GM12878 (cell line): ENCODE measurements around the gene CHURC1. TPM values are rescaled to one million over a fixed set of nuclear protein-coding genes. Genes with fewer than 3 reads are reported as not detected.

ENCODE experiments used
- ATAC-seq: fragments of 200-7000 bp; cut with Tn5 transposase; 3 replicates; pipeline ENCODE4 v1.9.1; 2020; ENCODE audit warnings: mild to moderate bottlenecking, moderate library complexity
- BruUV-seq: library from RNA; stranded (reverse); fragments of 400-500 nt; replicated peaks from 2 replicates; lab custom pipeline; 2021; lab: Mats Ljungman, UMichigan
- CTCF ChIA-PET: fragments of 300-600 bp; sonication (Branson Sonifier 250); formaldehyde crosslinking; extraction: SDS; loops from one replicate; lab custom pipeline; 2021; ENCODE audit warnings: inconsistent platforms; lab: Yijun Ruan, JAX
- POLR2A ChIA-PET: fragments of 350-600 bp; formaldehyde crosslinking; extraction: SDS; loops from one replicate; lab custom pipeline; 2021; ENCODE audit warnings: inconsistent platforms; lab: Charles Lee
- RAD21 ChIA-PET: fragments of 300-600 bp; sonication (Branson Sonifier 250); formaldehyde crosslinking; loops from one replicate; lab custom pipeline; 2023; ENCODE audit warnings: antibody characterized with exemption; ENCODE audit not compliant: unreplicated experiment; lab: Charles Lee
- SMC1A ChIA-PET: fragments of 300-600 bp; sonication (Branson Sonifier 250); formaldehyde crosslinking; loops from one replicate; lab custom pipeline; 2023; ENCODE audit not compliant: unreplicated experiment, uncharacterized antibody; lab: Charles Lee
- DNase-seq: peaks from one replicate; pipeline ENCODE4 v3.0.0-alpha.2; 2011; ENCODE audit warnings: low read depth, low spot score
- FAIRE-seq: peaks from 3 replicates; lab custom pipeline; 2011; peaks lifted over from hg19 to GRCh38; lab: Jason Lieb, UNC
- H2AFZ ChIP-seq: 2 replicates; pipeline ENCODE4 v1.6.0; 2011; ENCODE audit warnings: low read depth, low read length, control low read depth; ENCODE audit not compliant: control insufficient read depth
- H3K27ac ChIP-seq: 2 replicates; pipeline ENCODE4 v1.5.1; 2011; ENCODE audit warnings: control low read depth; ENCODE audit not compliant: control insufficient read depth, insufficient read depth
- H3K27me3 ChIP-seq, 2 experiments: replicated peaks in 1 of 2; 2 replicates each; pipeline versions ENCODE4 v1.6.0 to v1.6.1; 2011; ENCODE audit warnings: low read length in 1 of 2; ENCODE audit not compliant: control insufficient read depth in 2 of 2, insufficient read depth in 2 of 2
- H3K36me3 ChIP-seq, 2 experiments: 2 replicates each; pipeline ENCODE4 v1.5.1; 2011; ENCODE audit warnings: low read length in 1 of 2; ENCODE audit not compliant: control insufficient read depth in 2 of 2, insufficient read depth in 2 of 2
- H3K4me1 ChIP-seq: 2 replicates; pipeline ENCODE4 v1.6.1; 2011; ENCODE audit warnings: mild to moderate bottlenecking, low read length, moderate library complexity, mixed read lengths; ENCODE audit not compliant: control insufficient read depth, insufficient read depth
- H3K4me2 ChIP-seq: 2 replicates; pipeline ENCODE4 v1.6.0; 2011; ENCODE audit warnings: control low read depth; ENCODE audit not compliant: control insufficient read depth, insufficient read depth
- H3K4me3 ChIP-seq: fragments of 200-600 bp; sonication (generic); 2 replicates; pipeline ENCODE4 v1.5.1; 2016
- H3K79me2 ChIP-seq: 2 replicates; pipeline ENCODE4 v1.6.0; 2011; ENCODE audit warnings: low read length; ENCODE audit not compliant: control insufficient read depth, insufficient read depth
- H3K9ac ChIP-seq: 2 replicates; pipeline ENCODE4 v1.8.0; 2011; ENCODE audit warnings: low read length, control low read depth, mixed read lengths; ENCODE audit not compliant: control insufficient read depth, insufficient read depth
- H3K9me3 ChIP-seq: replicated peaks from 3 replicates; pipeline ENCODE4 v1.5.1; 2011; ENCODE audit warnings: mild to moderate bottlenecking, low read length; ENCODE audit not compliant: control insufficient read depth, insufficient read depth
- H4K20me1 ChIP-seq: 2 replicates; pipeline ENCODE4 v1.6.0; 2011; ENCODE audit not compliant: control insufficient read depth, insufficient read depth
- BHLHE40 ChIP-seq, 2 experiments: fragments of 450-650 bp in 1 of 2; IDR thresholded peaks; 2 replicates each; pipeline ENCODE4 v1.6.1; 2011 to 2017; ENCODE audit warnings: low read depth in 2 of 2, borderline replicate concordance in 1 of 2, improper control_type of control experiment in 1 of 2, low read length in 1 of 2, mild to moderate bottlenecking in 1 of 2
- SMAD1 ChIP-seq: fragments of 450-650 bp; IDR thresholded peaks from 2 replicates; pipeline ENCODE4 v1.6.1; 2018; ENCODE audit warnings: mild to moderate bottlenecking, low read depth; ENCODE audit not compliant: partially characterized antibody
- ZNF217 ChIP-seq: fragments of 450-650 bp; IDR thresholded peaks from 2 replicates; pipeline ENCODE4 v1.6.1; 2017; ENCODE audit warnings: antibody characterized with exemption, mild to moderate bottlenecking
- WGBS: methylation state at CpG from one replicate; pipeline ENCODE4 v1.1.6; 2016; ENCODE audit warnings: low lambda C conversion rate; ENCODE audit not compliant: insufficient replicate concordance, insufficient coverage; ENCODE audit errors: missing lambda C conversion rate; 5-methylcytosine and 5-hydroxymethylcytosine counted together
- in situ Hi-C: fragments of 300-500 bp; cut with MboI; formaldehyde crosslinking; loops from 9 replicates; pipeline ENCODE4 v1.14.3; 2018; ENCODE audit warnings: mixed read lengths
- intact Hi-C: fragments of 100-400 bp; cut with micrococcal nuclease; formaldehyde crosslinking; loops from one replicate; pipeline ENCODE4 v1.14.2; 2022; ENCODE audit not compliant: unreplicated experiment
- polyA plus RNA-seq, 11 experiments: library from polyadenylated mRNA; depleted of rRNA in 4 of 11; unstranded in 6 of 11; stranded (reverse) in 5 of 11; fragments of >200 nt; fragmentation: Nextera tagmentation in 4 of 11; fragmentation: Illumina TruSeq in 1 of 11; extraction: Ambion mirVana in 4 of 11; extraction: Trizol in 1 of 11; gene quantifications; 1 replicate in 1 of 11; 2 replicates in 10 of 11; pipeline versions ENCODE4 v1.2.1 to v1.2.3, GENCODE V29; 2011 to 2016; ENCODE audit warnings: inconsistent platforms in 2 of 11, missing spikeins in 2 of 11, low read depth in 1 of 11
- total RNA-seq, 4 experiments: library from RNA; depleted of rRNA in 3 of 4; stranded (reverse); fragments of >200 nt in 3 of 4; fragmentation: Illumina TruSeq in 1 of 4; extraction: Trizol in 1 of 4; gene quantifications; 2 replicates each; pipeline versions ENCODE4 v1.2.1 to v1.2.3, GENCODE V29; 2013 to 2021
- TF ChIP-seq, protein P1 (sequence below): fragments of 450-650 bp; IDR thresholded peaks from 2 replicates; pipeline ENCODE4 v1.6.1; 2016; ENCODE audit warnings: mild to moderate bottlenecking, moderate library complexity, borderline replicate concordance
- TF ChIP-seq, protein P2 (sequence below): fragments of 450-650 bp; IDR thresholded peaks from 2 replicates; pipeline ENCODE4 v1.6.1; 2018; ENCODE audit warnings: borderline replicate concordance, mild to moderate bottlenecking; ENCODE audit not compliant: partially characterized antibody

CHURC1 gene
- total and polyA plus RNA-seq, 10 of the 15 experiments (the other 5 are each of a cell fraction or from before 2014, with no cell fraction given): 41.0 to 421 (median 140) TPM

DNA sequence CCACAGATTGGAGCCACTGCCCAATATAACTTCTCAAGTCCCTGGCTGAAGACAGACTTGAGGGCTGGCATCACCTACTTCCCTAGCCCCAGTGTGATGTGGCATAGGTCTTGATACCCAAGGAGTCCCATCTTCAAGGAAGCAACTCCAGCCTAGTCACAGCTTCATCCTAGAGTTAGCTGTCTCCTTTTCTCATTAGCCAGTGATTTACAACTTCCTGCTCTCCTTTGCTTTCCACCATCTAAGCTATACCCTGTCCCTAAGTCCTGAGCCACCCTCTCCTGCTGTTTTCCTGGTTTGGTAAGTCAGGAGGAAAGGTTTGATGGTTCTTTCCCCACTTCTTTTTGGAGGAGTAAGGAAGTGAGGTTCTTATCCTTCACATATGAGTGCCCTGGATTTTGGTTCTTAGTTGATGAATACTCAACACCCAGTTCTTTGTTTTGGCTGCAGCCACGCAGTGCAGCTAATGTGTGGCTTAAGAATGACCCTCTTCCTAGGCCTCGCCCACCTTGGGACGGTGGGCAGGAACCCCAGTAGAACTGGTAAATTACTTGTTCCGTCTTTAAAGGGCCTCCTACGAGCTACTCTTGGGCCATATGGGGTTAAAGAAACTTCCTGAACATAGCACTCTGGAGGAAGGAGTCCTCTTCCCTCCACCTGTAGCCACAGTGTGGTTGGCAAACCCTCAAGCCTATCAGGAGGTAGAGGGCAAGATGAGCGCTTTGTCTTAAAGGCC is 32.2 kb downstream of the CHURC1 start:
- H3K79me2 ChIP-seq: no peaks in the 10 kb centered on the region
- no peaks in the 10 kb centered on the region for H4K20me1 ChIP-seq
- H3K9me3 ChIP-seq: no peaks in the 10 kb centered on the region
- FAIRE-seq: no peak
- WGBS: 92% methylated on average over 6 of the region's 6 CpGs
- DNase-seq: no peak
- ChIA-PET CTCF (no interaction called here), RAD21 (no interaction called here), POLR2A (no interaction called here), SMC1A (no interaction called here)
- H3K9ac ChIP-seq: no peak overlapping the region
- TF ChIP-seq ZNF217 (no peak), BHLHE40 (IDR thresholded peaks at IDR 0.05; ENCODE audit: borderline replicate concordance in 1 of 2, low read depth in 2 of 2, low read length in 1 of 2) (no peak)
- intact Hi-C loops (no loop called here), in situ Hi-C loops (no loop called here)
- no peak overlapping the region for H3K4me2 ChIP-seq
- no peak for ATAC-seq
- peaks cover 0 to 2% of the 10 kb centered on the region in 2 experiments; a peak in 1 of 4 replicates for H3K36me3 ChIP-seq
- no peaks in the 10 kb centered on the region for H3K4me1 ChIP-seq
- H3K4me3 ChIP-seq: no peak overlapping the region
- no peaks in the 10 kb centered on the region for H3K27me3 ChIP-seq
- no peak overlapping the region for H2AFZ ChIP-seq
- no peak overlapping the region for H3K27ac ChIP-seq
- no TSS peak for BruUV-seq

DNA sequence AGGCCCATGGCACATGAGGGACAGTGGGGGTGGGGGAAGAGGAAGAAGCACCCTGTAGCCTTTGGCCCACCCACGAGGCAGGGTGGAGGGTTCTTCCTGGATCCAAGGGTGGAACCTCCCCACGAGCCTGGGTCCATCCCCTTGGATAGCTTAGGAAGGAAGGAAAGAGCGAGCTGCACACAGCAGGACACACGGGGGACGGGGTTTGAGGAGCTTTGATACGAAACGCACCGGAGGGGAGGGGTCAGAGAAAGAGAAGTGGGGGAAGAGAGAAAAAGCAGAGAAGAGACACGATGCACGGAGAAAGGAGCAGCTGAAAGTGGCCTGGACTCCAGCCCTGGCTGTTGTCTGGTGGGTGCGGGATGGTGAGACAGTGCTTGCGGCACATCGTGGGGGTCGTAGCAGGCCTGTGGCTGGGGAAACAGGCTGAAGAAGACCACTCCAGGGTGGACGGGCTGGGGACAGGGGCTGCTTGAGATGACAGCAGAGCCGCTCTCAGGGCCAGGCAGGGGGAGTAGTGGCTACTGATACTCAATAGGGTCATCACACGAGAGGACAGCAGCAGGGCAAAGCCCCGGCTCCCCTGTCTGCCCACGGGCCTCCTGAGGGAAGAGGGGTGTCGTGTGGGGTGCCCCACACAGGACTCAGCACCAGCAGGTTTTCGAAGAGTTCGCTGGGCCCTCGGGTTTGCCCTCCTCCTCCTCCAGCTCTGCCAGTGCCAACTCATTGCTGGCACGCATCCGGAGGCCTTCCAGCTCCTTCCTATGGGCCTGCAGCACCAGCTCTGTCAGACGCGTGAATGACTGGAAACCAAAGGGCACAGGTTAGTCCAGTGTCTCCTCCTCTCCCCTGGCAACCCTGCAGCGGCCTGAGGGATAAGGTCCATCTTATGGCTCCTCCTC is 33.7 kb downstream of the CHURC1 start:
- CTCF ChIA-PET: no interaction called here
- H3K79me2 ChIP-seq: no peaks in the 10 kb centered on the region
- DNase-seq (no peak), ATAC-seq (no peak), FAIRE-seq (no peak)
- 89% methylated on average over 26 of the region's 28 CpGs for WGBS
- H4K20me1 ChIP-seq: no peaks in the 10 kb centered on the region
- no peak overlapping the region for H3K4me3 ChIP-seq
- intact Hi-C loops: no loop called here
- BruUV-seq: no TSS peak
- H2AFZ ChIP-seq: no peak overlapping the region
- RAD21 ChIA-PET: no interaction called here
- H3K27ac ChIP-seq: no peak overlapping the region
- SMC1A ChIA-PET: no interaction called here
- in situ Hi-C loops: no loop called here
- H3K36me3 ChIP-seq: peaks cover 0 to 2% of the 10 kb centered on the region in 2 experiments; a peak in 1 of 4 replicates
- H3K27me3 ChIP-seq: no peaks in the 10 kb centered on the region
- POLR2A ChIA-PET: no interaction called here
- no peaks in the 10 kb centered on the region for H3K9me3 ChIP-seq
- peaks cover 12% of the 10 kb centered on the region for H3K4me1 ChIP-seq
- H3K9ac ChIP-seq: no peak overlapping the region
- H3K4me2 ChIP-seq: no peak overlapping the region
- TF ChIP-seq, protein P1, sequence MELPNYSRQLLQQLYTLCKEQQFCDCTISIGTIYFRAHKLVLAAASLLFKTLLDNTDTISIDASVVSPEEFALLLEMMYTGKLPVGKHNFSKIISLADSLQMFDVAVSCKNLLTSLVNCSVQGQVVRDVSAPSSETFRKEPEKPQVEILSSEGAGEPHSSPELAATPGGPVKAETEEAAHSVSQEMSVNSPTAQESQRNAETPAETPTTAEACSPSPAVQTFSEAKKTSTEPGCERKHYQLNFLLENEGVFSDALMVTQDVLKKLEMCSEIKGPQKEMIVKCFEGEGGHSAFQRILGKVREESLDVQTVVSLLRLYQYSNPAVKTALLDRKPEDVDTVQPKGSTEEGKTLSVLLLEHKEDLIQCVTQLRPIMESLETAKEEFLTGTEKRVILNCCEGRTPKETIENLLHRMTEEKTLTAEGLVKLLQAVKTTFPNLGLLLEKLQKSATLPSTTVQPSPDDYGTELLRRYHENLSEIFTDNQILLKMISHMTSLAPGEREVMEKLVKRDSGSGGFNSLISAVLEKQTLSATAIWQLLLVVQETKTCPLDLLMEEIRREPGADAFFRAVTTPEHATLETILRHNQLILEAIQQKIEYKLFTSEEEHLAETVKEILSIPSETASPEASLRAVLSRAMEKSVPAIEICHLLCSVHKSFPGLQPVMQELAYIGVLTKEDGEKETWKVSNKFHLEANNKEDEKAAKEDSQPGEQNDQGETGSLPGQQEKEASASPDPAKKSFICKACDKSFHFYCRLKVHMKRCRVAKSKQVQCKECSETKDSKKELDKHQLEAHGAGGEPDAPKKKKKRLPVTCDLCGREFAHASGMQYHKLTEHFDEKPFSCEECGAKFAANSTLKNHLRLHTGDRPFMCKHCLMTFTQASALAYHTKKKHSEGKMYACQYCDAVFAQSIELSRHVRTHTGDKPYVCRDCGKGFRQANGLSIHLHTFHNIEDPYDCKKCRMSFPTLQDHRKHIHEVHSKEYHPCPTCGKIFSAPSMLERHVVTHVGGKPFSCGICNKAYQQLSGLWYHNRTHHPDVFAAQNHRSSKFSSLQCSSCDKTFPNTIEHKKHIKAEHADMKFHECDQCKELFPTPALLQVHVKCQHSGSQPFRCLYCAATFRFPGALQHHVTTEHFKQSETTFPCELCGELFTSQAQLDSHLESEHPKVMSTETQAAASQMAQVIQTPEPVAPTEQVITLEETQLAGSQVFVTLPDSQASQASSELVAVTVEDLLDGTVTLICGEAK: no peak
- TF ChIP-seq, protein P2, sequence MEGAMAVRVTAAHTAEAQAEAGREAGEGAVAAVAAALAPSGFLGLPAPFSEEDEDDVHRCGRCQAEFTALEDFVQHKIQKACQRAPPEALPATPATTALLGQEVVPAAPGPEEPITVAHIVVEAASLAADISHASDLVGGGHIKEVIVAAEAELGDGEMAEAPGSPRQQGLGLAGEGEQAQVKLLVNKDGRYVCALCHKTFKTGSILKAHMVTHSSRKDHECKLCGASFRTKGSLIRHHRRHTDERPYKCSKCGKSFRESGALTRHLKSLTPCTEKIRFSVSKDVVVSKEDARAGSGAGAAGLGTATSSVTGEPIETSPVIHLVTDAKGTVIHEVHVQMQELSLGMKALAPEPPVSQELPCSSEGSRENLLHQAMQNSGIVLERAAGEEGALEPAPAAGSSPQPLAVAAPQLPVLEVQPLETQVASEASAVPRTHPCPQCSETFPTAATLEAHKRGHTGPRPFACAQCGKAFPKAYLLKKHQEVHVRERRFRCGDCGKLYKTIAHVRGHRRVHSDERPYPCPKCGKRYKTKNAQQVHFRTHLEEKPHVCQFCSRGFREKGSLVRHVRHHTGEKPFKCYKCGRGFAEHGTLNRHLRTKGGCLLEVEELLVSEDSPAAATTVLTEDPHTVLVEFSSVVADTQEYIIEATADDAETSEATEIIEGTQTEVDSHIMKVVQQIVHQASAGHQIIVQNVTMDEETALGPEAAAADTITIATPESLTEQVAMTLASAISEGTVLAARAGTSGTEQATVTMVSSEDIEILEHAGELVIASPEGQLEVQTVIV: no peak
- TF ChIP-seq SMAD1: no peak
